HCT116 (cell line): ENCODE data around the gene RNF227. TPM values are rescaled to one million over a fixed set of nuclear protein-coding genes. Genes with fewer than 3 reads are reported as not detected.

Experiments used
- ATAC-seq: fragments of 200-7000 bp; cut with Tn5 transposase; 2 replicates; pipeline ENCODE4 v1.9.1; 2020; ENCODE audit warnings: mild to moderate bottlenecking, moderate library complexity
- BruUV-seq: library from RNA; stranded (reverse); fragments of 400-500 nt; replicated peaks from 2 replicates; lab custom pipeline; 2021; lab: Mats Ljungman, UMichigan
- CTCF ChIA-PET: fragments of 300-600 bp; sonication (Branson Sonifier 250); formaldehyde crosslinking; loops from one replicate; lab custom pipeline; 2021; ENCODE audit warnings: antibody characterized with exemption; lab: Charles Lee
- POLR2A ChIA-PET: fragments of 300-600, 350-600 bp; sonication (Branson Sonifier 250); formaldehyde crosslinking; loops from one replicate; lab custom pipeline; 2021; ENCODE audit warnings: antibody characterized with exemption; lab: Charles Lee
- RAD21 ChIA-PET, 2 experiments: fragments of 300-600 bp; sonication (Branson Sonifier 250); formaldehyde crosslinking; loops; one replicate each; lab custom pipeline; 2023; ENCODE audit warnings: low total read pairs in 2 of 2; ENCODE audit not compliant: uncharacterized antibody in 2 of 2, unreplicated experiment in 2 of 2, low non-redundant PET in 1 of 2; lab: Charles Lee
- DNase-seq: peaks from one replicate; pipeline ENCODE4 v3.0.0-alpha.2; 2010; ENCODE audit warnings: low read depth, low spot score
- H2AFZ ChIP-seq: fragments of 200-600 bp; shearing (Covaris generic), sonication (generic); 2 replicates; pipeline ENCODE4 v1.6.1; 2017; ENCODE audit warnings: low read depth, mixed run types, mixed read lengths, antibody characterized with exemption, low read length; ENCODE audit not compliant: poor library complexity, severe bottlenecking
- H3K27ac ChIP-seq: 2 replicates; pipeline ENCODE4 v1.5.1; 2012; ENCODE audit warnings: low read depth, low read length
- H3K27me3 ChIP-seq: fragments of 200-600 bp; sonication (generic); 2 replicates; pipeline ENCODE4 v1.6.1; 2016; ENCODE audit warnings: mixed run types, low read length, mixed read lengths; ENCODE audit not compliant: insufficient read depth
- H3K36me3 ChIP-seq, 2 experiments: fragments of 200-500 bp in 1 of 2; fragments of 200-600 bp in 1 of 2; sonication (Bioruptor generic) in 1 of 2; sonication (generic) in 1 of 2; 2 replicates each; pipeline versions ENCODE4 v1.5.1 to v1.6.1; 2014 to 2016; ENCODE audit warnings: low read length in 2 of 2, inconsistent platforms in 1 of 2, mixed read lengths in 1 of 2, mixed run types in 1 of 2; ENCODE audit not compliant: insufficient read depth in 2 of 2, control insufficient read depth in 1 of 2
- H3K4me1 ChIP-seq, 2 experiments: fragments of 200-600 bp in 1 of 2; sonication (generic) in 1 of 2; 2 replicates each; pipeline versions ENCODE4 v1.5.1 to v1.6.1; 2012 to 2017; ENCODE audit warnings: low read length in 2 of 2, inconsistent platforms in 1 of 2, mild to moderate bottlenecking in 1 of 2, mixed read lengths in 1 of 2, mixed run types in 1 of 2, moderate library complexity in 1 of 2; ENCODE audit not compliant: insufficient read depth in 2 of 2, control insufficient read depth in 1 of 2
- H3K4me2 ChIP-seq: fragments of 200-600 bp; sonication (generic); 2 replicates; pipeline ENCODE4 v1.6.1; 2017; ENCODE audit warnings: mixed run types, low read length, mixed read lengths
- H3K4me3 ChIP-seq, 2 experiments: fragments of 200-600 bp in 1 of 2; sonication (generic) in 1 of 2; replicated peaks in 1 of 2; 2 replicates each; pipeline ENCODE4 v1.5.1; 2011 to 2016; ENCODE audit warnings: low read length in 2 of 2, control low read depth in 1 of 2, low read depth in 1 of 2, mild to moderate bottlenecking in 1 of 2, mixed read lengths in 1 of 2, mixed run types in 1 of 2
- H3K79me2 ChIP-seq: fragments of 200-600 bp; sonication (generic); 2 replicates; pipeline ENCODE4 v1.6.1; 2017; ENCODE audit warnings: mild to moderate bottlenecking, mixed run types, low read length, moderate library complexity, mixed read lengths; ENCODE audit not compliant: insufficient read depth
- H3K9ac ChIP-seq: fragments of 200-600 bp; sonication (generic); 2 replicates; pipeline ENCODE4 v1.6.1; 2016; ENCODE audit warnings: low read length, mixed read lengths
- H3K9me2 ChIP-seq: fragments of 200-600 bp; sonication (generic), shearing (Covaris generic); 2 replicates; pipeline ENCODE4 v1.6.1; 2017; ENCODE audit warnings: mixed run types, mild to moderate bottlenecking, moderate library complexity; ENCODE audit not compliant: insufficient read depth
- H3K9me3 ChIP-seq, 2 experiments: fragments of 200-500 bp in 1 of 2; fragments of 200-600 bp in 1 of 2; sonication (Bioruptor generic) in 1 of 2; sonication (generic) in 1 of 2; 2 replicates each; pipeline ENCODE4 v1.6.1; 2014 to 2017; ENCODE audit warnings: low read length in 2 of 2, mixed read lengths in 2 of 2, inconsistent platforms in 1 of 2, low read depth in 1 of 2, mild to moderate bottlenecking in 1 of 2, mixed run types in 1 of 2, moderate library complexity in 1 of 2; ENCODE audit not compliant: control insufficient read depth in 1 of 2, insufficient read depth in 1 of 2
- H4K20me1 ChIP-seq: fragments of 200-600 bp; sonication (generic), shearing (Covaris generic); 2 replicates; pipeline ENCODE4 v1.6.1; 2017; ENCODE audit warnings: mixed run types, mild to moderate bottlenecking, moderate library complexity; ENCODE audit not compliant: insufficient read depth
- ATF3 ChIP-seq: IDR thresholded peaks from 2 replicates; pipeline ENCODE4 v1.6.1; 2012
- CBX3 ChIP-seq: IDR thresholded peaks from 2 replicates; pipeline ENCODE4 v1.6.1; 2012; ENCODE audit warnings: low read depth
- CEBPB ChIP-seq: IDR thresholded peaks from 2 replicates; pipeline ENCODE4 v1.6.1; 2012; ENCODE audit warnings: low read depth
- CTCF ChIP-seq, 3 experiments: fragments of 200-600 bp in 1 of 3; sonication (generic) in 1 of 3; IDR thresholded peaks in 2 of 3; conservative IDR thresholded peaks in 1 of 3; 2 replicates each; pipeline ENCODE4 v1.5.1; 2012 to 2017; ENCODE audit warnings: low read depth in 2 of 3, low read length in 2 of 3, antibody characterized with exemption in 1 of 3, borderline replicate concordance in 1 of 3, control low read depth in 1 of 3, mild to moderate bottlenecking in 1 of 3, mixed read lengths in 1 of 3, mixed run types in 1 of 3, moderate library complexity in 1 of 3; ENCODE audit not compliant: insufficient read depth in 1 of 3
- EGR1 ChIP-seq: IDR thresholded peaks from 2 replicates; pipeline ENCODE4 v1.6.1; 2012; ENCODE audit warnings: low read depth
- EZH2 ChIP-seq: fragments of 200-600 bp; sonication (generic); IDR thresholded peaks from 2 replicates; pipeline ENCODE4 v1.6.1; 2017; ENCODE audit warnings: antibody characterized with exemption, mixed run types
- EZH2phosphoT487 ChIP-seq: fragments of 200-600 bp; IDR thresholded peaks from 2 replicates; pipeline ENCODE4 v1.6.1; 2018; ENCODE audit warnings: antibody characterized with exemption, borderline replicate concordance
- FOSL1 ChIP-seq: IDR thresholded peaks from 2 replicates; pipeline ENCODE4 v1.6.1; 2012; ENCODE audit warnings: low read depth
- JUND ChIP-seq: IDR thresholded peaks from 2 replicates; pipeline ENCODE4 v1.6.1; 2012
- POLR2A ChIP-seq: IDR thresholded peaks from 2 replicates; pipeline ENCODE4 v1.7.0; 2011; ENCODE audit warnings: borderline replicate concordance; ENCODE audit not compliant: insufficient read depth, insufficient read length; ENCODE audit errors: extremely low read depth
- POLR2AphosphoS5 ChIP-seq: IDR thresholded peaks from 2 replicates; pipeline ENCODE4 v1.6.1; 2011; ENCODE audit warnings: mild to moderate bottlenecking, low read depth, low read length, moderate library complexity
- SIN3A ChIP-seq: IDR thresholded peaks from 2 replicates; pipeline ENCODE4 v1.6.1; 2012; ENCODE audit warnings: low read depth
- SP1 ChIP-seq: IDR thresholded peaks from 2 replicates; pipeline ENCODE4 v1.6.1; 2012; ENCODE audit warnings: low read depth
- TCF7L2 ChIP-seq: IDR thresholded peaks from 2 replicates; pipeline ENCODE4 v1.7.0; 2011; ENCODE audit warnings: borderline replicate concordance, inconsistent platforms; ENCODE audit not compliant: insufficient read depth, insufficient read length; ENCODE audit errors: extremely low read depth
- YY1 ChIP-seq: IDR thresholded peaks from 2 replicates; pipeline ENCODE4 v1.6.1; 2011; ENCODE audit warnings: low read length, low read depth, moderate library complexity, mild to moderate bottlenecking; ENCODE audit not compliant: insufficient replicate concordance; ENCODE audit errors: extremely low read depth
- ZBTB33 ChIP-seq: IDR thresholded peaks from 2 replicates; pipeline ENCODE4 v1.6.1; 2011; ENCODE audit warnings: mild to moderate bottlenecking, low read length, moderate library complexity; ENCODE audit not compliant: insufficient replicate concordance; ENCODE audit errors: extremely low read depth
- ZFX ChIP-seq: fragments of 450-650 bp; IDR thresholded peaks from 2 replicates; pipeline ENCODE4 v1.6.1; 2017
- intact Hi-C: fragments of 100-400 bp; cut with micrococcal nuclease; formaldehyde crosslinking; loops from 2 replicates; pipeline ENCODE4 v1.10.0; 2022
- total RNA-seq: library from RNA; stranded (reverse); gene quantifications from one replicate; pipeline ENCODE4 v1.2.1, GENCODE V29; 2021; ENCODE audit not compliant: unreplicated experiment
- TF ChIP-seq, protein P1 (sequence below): IDR thresholded peaks from 2 replicates; pipeline ENCODE4 v1.6.1; 2012; ENCODE audit warnings: low read depth

Gene RNF227
- total RNA-seq, 1 experiment from 2014 or later, result 0.74 TPM

DNA sequence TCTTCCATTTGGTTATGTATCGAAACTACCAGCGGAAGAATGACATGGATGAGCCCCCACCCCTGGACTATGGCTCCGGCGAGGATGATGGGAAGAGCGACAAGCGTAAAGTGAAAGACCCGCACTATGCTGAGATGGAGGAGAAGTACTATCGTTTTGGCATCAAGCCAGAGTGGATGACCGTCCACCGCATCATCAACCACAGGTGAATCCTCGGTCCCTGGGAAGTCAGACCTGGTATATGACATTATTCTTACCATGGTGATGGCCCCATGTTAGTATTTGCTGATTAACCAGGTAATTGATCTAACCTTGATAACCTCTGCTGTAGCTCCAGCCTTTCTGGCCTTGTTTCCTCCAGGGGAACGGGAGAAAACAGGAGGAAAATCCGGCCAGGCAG lies 19.0 kb downstream of the RNF227 start:
- H3K27me3 ChIP-seq, result no peaks in the 10 kb centered on the region
- no peaks in the 10 kb centered on the region for H3K9me3 ChIP-seq
- BruUV-seq, result no TSS peak
- CTCF ChIA-PET, result interaction anchor here (0.7 kb wide), 1 partner anchor 63 kb away, joined by 3 read pairs; the partner anchor contains the start of gene KDM6B
- no peaks in the 10 kb centered on the region for H3K9me2 ChIP-seq
- no peaks in the 10 kb centered on the region for H4K20me1 ChIP-seq
- H3K36me3 ChIP-seq, result peaks cover 31 to 46% of the 10 kb centered on the region in 2 experiments; a peak in 3 of 4 replicates
- no peaks in the 10 kb centered on the region for H3K79me2 ChIP-seq
- ATAC-seq (no peak), DNase-seq (no peak)
- H3K4me2 ChIP-seq, result no peak overlapping the region
- H3K27ac ChIP-seq, result no peak overlapping the region
- no peak overlapping the region for H3K4me3 ChIP-seq
- RAD21 ChIA-PET, result no interaction called here
- no peak overlapping the region for H3K9ac ChIP-seq
- no peaks in the 10 kb centered on the region; a peak in 1 of 4 replicates for H3K4me1 ChIP-seq
- TF ChIP-seq POLR2A (no peak), SIN3A (no peak), SP1 (no peak), EZH2phosphoT487 (no peak), JUND (no peak), FOSL1 (no peak), CTCF (IDR thresholded peaks at IDR 0.05 in 2 of 3, conservative IDR thresholded peaks at IDR 0.05 in 1 of 3; ENCODE audit: borderline replicate concordance in 1 of 3, insufficient read depth in 1 of 3, low read depth in 2 of 3, low read length in 2 of 3) (no peak), EGR1 (no peak), ZBTB33 (no peak), CBX3 (no peak), ATF3 (no peak), TCF7L2 (no peak), ZFX (no peak), POLR2AphosphoS5 (no peak), EZH2 (no peak), CEBPB (no peak), YY1 (no peak)
- TF ChIP-seq, protein P1, sequence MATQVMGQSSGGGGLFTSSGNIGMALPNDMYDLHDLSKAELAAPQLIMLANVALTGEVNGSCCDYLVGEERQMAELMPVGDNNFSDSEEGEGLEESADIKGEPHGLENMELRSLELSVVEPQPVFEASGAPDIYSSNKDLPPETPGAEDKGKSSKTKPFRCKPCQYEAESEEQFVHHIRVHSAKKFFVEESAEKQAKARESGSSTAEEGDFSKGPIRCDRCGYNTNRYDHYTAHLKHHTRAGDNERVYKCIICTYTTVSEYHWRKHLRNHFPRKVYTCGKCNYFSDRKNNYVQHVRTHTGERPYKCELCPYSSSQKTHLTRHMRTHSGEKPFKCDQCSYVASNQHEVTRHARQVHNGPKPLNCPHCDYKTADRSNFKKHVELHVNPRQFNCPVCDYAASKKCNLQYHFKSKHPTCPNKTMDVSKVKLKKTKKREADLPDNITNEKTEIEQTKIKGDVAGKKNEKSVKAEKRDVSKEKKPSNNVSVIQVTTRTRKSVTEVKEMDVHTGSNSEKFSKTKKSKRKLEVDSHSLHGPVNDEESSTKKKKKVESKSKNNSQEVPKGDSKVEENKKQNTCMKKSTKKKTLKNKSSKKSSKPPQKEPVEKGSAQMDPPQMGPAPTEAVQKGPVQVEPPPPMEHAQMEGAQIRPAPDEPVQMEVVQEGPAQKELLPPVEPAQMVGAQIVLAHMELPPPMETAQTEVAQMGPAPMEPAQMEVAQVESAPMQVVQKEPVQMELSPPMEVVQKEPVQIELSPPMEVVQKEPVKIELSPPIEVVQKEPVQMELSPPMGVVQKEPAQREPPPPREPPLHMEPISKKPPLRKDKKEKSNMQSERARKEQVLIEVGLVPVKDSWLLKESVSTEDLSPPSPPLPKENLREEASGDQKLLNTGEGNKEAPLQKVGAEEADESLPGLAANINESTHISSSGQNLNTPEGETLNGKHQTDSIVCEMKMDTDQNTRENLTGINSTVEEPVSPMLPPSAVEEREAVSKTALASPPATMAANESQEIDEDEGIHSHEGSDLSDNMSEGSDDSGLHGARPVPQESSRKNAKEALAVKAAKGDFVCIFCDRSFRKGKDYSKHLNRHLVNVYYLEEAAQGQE, result no peak
- intact Hi-C loops, result loop anchor here (1.0 to 5.0 kb wide), 2 partner anchors 35 to 75 kb away; no protein-coding TSS in a partner anchor
- H2AFZ ChIP-seq, result no peak overlapping the region
- POLR2A ChIA-PET, result no interaction called here
